Stimulated activated CD4-positive, alpha-beta T cell treated with anti-CD3 and anti-CD28 coated beads, Interleukin-2, amount 100 ng/mL, for 48 hours (primary cell): ENCODE measurements around the gene OTX2.

Experiments used
- DNase-seq, 2 donors: peaks; one replicate each; pipeline ENCODE4 v3.0.0-alpha.2; 2020

OTX2 gene

GRCh38 chr14:56810147-56810719, at the start of gene OTX2:
Gene OTX2, minus strand, starts transcription at chr14:56810479. Its CDS starts 5,023 bp downstream, at chr14:56805456.
- no peak for DNase-seq

- no peak for DNase-seq
Observed at GRCh38 chr14:56858422-56858821, 48.1 kb upstream of the OTX2 start.

DNA sequence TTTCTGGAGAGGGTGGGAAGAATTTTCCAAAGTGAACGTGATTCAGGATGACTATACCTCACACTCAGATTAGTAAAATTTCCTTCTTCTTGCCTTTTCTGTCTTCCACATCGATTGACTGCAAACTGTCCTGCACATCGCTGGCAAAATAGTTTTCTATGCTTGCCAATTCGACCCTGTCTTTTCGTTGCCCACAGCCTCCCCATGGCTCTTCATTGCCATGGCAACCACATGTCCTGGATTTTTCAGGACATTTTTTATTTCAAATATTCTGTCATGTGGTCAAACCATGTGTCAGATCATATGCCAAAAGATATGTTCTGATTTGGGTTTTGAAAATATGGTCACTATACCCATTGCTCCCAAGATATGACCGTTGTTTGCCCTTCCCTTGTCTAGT, 46.9 kb upstream of the OTX2 start:
- no peak for DNase-seq

DNA sequence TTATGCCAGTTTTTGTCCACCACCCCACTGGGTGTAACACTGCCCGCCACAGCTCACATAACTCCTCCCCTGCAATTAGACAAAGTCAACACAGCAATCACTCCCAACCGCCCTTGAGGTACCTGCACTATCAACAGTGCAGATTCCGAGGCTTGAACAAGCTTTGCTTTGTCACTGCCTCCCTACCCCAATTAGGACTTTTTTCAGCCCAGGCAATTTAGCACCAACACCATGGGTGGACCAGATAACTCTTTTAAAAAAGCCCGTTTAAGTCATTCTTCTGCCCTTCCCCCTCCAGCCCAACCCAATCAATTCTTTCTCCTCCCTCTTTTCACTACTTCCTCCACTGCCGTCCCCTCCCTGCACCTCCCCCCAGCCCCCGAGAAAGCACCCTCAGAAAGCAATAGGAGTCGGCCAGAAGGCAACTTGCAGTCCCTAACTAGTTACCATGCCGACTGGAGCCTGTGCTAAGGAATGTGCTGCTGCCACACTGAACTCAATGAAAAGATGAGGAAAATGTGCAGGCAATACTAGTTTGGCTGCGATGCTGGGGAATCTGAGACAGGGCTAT, 45.7 kb upstream of the OTX2 start:
- DNase-seq, result no peak

DNA sequence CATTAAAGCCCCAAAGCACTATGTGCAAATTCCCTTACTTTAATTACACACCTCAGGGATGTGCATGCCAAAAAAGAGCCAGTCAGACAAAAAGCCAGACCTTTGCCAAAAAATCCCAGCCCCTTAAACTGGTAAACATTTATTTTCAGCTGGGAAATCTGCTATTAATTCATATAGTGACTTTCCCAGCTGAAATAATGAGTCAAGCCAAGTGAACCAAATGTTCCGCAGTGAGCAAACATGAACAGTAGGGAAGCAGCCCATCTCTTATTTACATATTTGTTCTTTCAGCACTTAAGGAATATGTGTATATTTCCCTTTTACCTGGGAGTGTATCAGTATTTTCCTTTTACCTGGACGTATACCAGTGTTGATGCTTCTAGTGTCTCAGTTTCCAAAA, 44.0 kb upstream of the OTX2 start:
- DNase-seq, result no peak

- no peak for DNase-seq
Observed at GRCh38 chr14:56846970-56847930, 37.0 kb upstream of the OTX2 start.

- DNase-seq, result no peak
Observed at GRCh38 chr14:56844406-56845002, 34.2 kb upstream of the OTX2 start.

- no peak for DNase-seq
Observed at GRCh38 chr14:56841611-56842010, 31.3 kb upstream of the OTX2 start.

- DNase-seq, result no peak
Observed at GRCh38 chr14:56840221-56840620, 29.9 kb upstream of the OTX2 start.

DNA sequence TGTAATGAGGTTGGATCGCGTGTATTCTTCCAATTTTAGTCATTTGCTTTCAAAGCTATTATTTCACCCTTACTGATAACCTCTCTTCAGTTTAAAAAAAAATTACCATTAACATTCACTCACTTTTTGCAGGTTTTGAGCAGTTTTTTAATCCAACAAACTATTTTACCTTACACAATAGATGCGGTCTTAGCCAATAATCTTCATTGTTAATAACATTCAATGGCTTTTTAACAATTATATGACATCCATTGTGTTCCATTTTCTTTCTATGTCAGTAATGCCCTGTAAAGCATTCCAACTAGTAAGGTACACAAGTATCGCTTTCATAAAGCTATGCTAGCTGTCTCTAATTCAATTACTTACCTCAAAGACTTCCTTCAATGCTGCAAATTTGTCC, 18.9 kb upstream of the OTX2 start:
- no peak for DNase-seq

DNA sequence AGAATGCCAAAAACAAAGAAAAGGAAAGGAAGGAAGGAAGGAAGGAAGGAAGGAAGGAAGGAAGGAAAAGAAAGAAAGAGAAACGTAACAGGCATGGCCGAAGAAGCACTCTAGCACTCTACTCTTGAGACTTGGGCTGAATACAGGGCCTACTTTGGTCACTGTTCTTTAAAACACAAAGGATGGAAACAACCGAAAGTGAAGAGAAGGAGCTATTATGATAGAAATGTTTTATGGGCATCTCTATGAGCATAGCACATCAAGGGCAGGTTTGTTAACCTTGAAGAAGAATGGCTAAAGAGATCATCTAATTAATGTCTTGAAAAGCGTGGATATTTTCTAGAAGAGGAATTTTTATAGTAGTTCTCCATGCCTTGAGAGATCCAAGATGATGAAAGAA, 15.9 kb upstream of the OTX2 start:
- DNase-seq, result no peak

DNA sequence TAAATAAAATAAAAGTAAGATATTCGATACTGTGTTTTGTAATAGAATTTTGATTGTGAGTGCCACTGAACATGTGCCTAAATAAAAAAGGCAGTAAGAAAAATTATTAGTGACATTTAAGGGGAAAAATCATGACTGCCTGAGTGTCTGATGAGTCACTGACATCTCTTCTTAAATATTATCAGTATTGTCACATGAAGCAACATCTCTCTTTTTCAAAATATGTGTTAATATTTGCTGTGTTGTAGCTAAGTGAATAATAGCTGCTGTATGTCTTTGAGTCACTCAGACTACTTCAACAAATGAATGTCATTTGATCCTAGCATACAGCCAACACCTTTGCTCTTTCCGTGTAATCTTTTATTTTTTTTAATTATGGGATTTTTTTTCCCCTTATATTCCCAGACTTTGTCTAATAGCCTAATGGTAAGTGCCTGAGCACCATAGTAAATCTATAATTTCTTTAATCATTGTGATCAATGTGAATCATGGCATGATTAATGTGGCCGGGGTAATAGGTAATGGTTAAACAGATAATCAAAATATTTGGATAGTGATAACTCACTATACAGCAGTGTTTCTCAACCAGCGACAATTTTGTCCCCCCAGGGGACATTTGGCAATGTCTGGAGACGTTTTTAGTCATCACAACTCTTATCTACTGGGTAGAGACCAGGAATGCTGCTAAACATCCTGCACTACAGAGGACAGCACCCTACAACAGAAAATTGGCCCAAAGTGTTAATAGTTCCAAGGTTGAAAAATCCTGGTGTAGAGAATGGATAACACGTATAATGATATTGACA, 11.7 kb upstream of the OTX2 start:
- no peak for DNase-seq

- no peak for DNase-seq
Observed at GRCh38 chr14:56821177-56821576, 10.9 kb upstream of the OTX2 start.

GRCh38 chr14:56817396-56817921, 7.2 kb upstream of the OTX2 start:
- DNase-seq, result no peak

DNA sequence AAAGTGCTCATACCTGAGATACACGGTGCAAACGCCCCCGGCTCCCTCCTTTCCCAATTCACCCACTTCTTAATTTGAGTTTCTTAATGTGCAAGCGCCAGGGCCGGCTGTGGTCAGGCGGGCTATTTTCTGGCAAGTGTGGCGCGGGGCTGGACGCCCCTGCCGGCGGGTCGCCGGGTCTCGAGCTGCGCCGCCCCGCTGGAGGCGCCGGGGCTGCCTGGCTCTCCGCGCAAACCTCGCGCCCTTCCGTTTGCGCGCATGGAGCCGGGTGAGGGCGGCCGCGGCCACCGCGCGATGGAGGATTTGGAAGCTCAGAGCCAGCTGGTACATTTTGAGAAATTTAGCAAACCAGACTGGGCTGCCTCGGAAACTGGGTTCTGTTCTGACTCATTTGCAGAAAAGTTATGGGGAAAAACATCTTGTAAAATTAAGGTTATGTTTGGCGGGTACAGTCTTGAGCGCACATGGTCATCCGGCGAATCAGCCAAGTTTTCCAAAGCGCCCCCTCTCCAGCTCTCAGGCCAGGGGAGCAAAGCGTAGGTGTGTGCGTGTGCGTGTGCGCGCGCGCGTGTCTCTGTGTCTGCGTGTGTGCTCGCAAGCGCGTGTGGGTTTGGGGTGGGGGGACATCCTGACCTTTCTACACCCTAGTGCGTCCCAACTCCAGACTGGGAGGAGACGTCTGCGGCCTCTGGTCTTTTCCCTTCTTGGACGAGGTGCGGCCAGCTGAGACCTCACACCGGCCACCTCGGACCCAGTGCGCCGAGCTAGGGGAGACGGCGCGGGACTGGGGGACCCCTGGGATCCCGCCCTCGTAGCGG, 6.5 kb upstream of the OTX2 start:
- no peak for DNase-seq

GRCh38 chr14:56815745-56816144, 5.5 kb upstream of the OTX2 start:
- DNase-seq, result no peak

GRCh38 chr14:56814969-56815700, 4.9 kb upstream of the OTX2 start:
- DNase-seq, result no peak

- no peak for DNase-seq
Observed at GRCh38 chr14:56814519-56814959, 4.3 kb upstream of the OTX2 start.

DNA sequence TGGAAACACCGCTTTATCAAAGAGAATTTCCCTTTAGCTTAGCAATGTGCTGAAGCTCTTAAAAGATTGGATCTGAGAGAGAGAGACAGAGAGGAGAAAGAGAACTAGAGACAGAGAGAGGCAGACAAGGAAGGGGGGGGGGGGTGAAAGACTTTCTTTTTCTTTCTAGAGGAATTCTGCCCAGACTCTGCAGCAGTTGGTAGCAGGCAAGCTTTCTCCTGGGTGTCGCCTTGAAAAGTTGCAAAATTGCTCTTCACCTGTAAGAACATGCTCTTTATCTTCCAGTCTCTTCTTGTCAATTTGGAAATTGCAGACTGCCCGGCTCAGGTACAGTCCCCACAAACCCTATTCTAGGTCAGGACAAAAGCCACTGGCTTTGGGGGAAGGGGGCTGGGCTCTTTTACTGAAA, 2.9 kb upstream of the OTX2 start:
- no peak for DNase-seq

DNA sequence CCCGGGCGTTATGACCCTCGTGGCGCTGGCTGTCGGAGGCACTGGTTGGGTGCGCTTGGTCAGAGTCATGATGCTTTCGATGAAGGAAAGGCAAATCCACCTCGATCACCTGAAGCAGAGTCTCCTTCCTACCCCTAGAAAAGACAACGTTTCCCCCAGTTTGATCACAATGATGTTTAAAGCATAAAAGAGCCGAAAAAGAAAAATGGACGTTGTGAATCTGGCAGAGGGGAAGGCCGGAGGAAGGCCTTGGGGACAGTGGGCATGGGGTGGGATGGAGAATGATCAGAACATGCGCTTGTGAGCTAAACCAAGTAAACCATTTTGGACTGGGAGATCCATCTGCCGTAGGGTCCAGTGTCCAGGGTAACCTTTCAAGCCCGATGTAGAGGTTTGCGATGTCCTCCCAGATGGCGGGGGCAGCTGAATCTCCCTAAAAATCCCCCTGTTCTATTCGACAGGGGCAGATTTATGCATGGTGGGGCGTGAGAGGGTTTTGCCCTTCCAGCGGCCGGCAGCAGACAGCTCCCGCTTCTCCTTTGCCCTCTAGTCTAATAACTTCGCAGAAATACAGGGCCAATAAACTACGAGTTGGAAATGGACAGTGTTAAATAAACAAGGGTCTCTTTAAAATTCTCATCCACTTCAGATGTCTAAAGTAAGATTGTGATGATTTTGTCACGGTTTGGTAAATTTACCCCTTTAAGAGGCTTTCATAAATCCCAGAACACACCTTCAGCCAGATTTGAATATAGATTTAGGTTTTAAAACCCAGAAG, 2.3 kb upstream of the OTX2 start:
- DNase-seq, result no peak
